Skin epidermis (tissue), 12 donors: Measurements from ENCODE around the gene ARID5A.
"Not testable (repeated sequence)": the region's sequence is repeated elsewhere in the genome, so short reads cannot be mapped to it uniquely, and the experiment has no call there.

ENCODE experiments used
- H3K27ac ChIP-seq, 21 experiments: fragments of 200-600 bp; sonication (generic) in 11 of 21; one replicate each; pipeline ENCODE4 v1.5.0; 2020; ENCODE audit warnings: mild to moderate bottlenecking in 3 of 21, inconsistent platforms in 2 of 21, moderate library complexity in 2 of 21
- H3K4me3 ChIP-seq, 7 experiments: fragments of 200-600 bp; sonication (generic) in 2 of 7; one replicate each; pipeline ENCODE4 v1.5.0; 2020; ENCODE audit warnings: inconsistent platforms in 2 of 7, mild to moderate bottlenecking in 2 of 7, moderate library complexity in 1 of 7

Gene ARID5A

GRCh38 chr2:96551605-96552314 lies 15.2 kb downstream of the ARID5A start:
- no peak overlapping the region for H3K27ac ChIP-seq
- no peak overlapping the region for H3K4me3 ChIP-seq

GRCh38 chr2:96552315-96553175 lies 16.0 kb downstream of the ARID5A start:
- H3K4me3 ChIP-seq, result no peak overlapping the region
- H3K27ac ChIP-seq, result no peak overlapping the region

- Histone ChIP-seq H3K27ac (no peak overlapping the region), H3K4me3 (no peak overlapping the region)
Measured at GRCh38 chr2:96553176-96553956, 16.8 kb downstream of the ARID5A start.

GRCh38 chr2:96553957-96554292 lies 17.4 kb downstream of the ARID5A start:
- peak overlapping the region in 1 of 7 experiments; percentile 11 for H3K4me3 ChIP-seq

DNA sequence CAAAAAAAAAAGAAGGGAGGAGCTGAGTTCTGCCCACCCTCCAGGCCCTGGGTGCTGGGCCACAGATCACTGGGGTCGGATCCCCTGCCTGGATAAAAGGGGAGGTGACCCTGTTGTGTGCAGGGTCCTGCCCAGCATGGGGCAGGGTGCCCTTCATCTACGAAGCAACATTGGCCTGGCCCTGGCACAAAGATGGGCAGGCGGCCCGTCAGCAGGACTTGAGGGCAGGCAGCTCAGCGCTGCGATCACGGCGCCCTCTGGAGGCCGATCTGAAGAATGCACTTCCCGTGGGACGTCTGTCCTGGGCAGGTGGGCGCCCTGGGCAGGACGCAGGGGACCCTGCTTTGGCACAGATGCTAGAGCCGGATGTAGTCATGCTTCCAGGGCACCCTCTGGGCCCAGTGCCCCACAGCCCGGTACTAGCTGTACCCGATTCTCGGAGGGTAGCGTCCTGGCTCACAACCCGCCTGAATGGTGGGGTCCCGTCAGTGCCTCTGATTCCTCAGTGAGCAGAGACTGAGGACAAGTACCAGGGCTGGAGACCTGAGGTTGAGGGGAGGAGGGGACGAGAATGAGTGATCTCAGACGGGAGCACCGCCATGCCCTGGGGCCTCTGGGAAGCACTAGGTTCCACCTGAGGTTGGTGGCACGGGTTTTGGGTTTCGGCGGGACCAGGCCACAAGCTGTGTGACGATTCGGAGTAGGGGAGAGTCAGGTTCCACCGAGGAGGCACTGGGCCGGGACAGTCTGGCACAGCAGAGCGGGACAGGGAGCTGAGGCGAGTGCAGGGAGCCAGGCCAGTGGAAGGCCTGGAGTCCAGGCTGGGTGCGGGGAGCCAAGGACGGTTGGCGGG lies 18.0 kb downstream of the ARID5A start:
- H3K4me3 ChIP-seq, result peak overlapping the region in 2 of 7 experiments; percentile 11 to 15
- peak overlapping the region in 1 of 21 experiments; percentile 30 for H3K27ac ChIP-seq

More at GRCh38 chr2:96553957-96554292, 17.4 kb downstream of the ARID5A start:
- not testable (repeated sequence) for H3K27ac ChIP-seq

- H3K4me3 ChIP-seq, result no peak overlapping the region
- no peak overlapping the region for H3K27ac ChIP-seq
Measured at GRCh38 chr2:96555146-96555610, 18.6 kb downstream of the ARID5A start.

GRCh38 chr2:96556441-96557330 lies 20.1 kb downstream of the ARID5A start:
- H3K27ac ChIP-seq, result no peak overlapping the region
- no peak overlapping the region for H3K4me3 ChIP-seq

DNA sequence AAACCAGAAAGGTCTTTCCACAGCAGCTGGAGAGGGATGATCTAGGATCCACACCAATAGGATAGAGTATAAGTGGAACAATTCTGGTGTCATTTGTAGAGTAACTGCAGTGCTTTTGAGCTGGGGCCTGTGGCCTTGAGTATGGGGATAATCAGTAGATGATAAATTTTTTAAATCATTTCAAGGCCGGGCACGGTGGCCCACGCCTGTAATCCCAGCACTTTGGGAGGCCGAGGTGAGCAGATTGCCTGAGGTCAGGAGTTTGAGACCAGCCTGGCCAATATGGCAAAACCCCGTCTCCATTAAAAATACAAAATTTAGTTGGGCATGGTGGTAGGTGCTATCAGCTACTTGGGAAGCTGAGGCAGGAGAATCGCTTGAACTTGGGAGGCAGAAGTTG lies 20.9 kb downstream of the ARID5A start:
- H3K4me3 ChIP-seq, H3K27ac ChIP-seq: not testable (repeated sequence)

GRCh38 chr2:96558061-96558460 lies 21.5 kb downstream of the ARID5A start:
- H3K27ac ChIP-seq, result no peak overlapping the region
- H3K4me3 ChIP-seq, result no peak overlapping the region

GRCh38 chr2:96558485-96558884 lies 21.9 kb downstream of the ARID5A start:
- H3K27ac ChIP-seq, result no peak overlapping the region
- no peak overlapping the region for H3K4me3 ChIP-seq

GRCh38 chr2:96564026-96564425 lies 27.5 kb downstream of the ARID5A start:
- H3K27ac ChIP-seq, result no peak overlapping the region
- H3K4me3 ChIP-seq, result no peak overlapping the region

DNA sequence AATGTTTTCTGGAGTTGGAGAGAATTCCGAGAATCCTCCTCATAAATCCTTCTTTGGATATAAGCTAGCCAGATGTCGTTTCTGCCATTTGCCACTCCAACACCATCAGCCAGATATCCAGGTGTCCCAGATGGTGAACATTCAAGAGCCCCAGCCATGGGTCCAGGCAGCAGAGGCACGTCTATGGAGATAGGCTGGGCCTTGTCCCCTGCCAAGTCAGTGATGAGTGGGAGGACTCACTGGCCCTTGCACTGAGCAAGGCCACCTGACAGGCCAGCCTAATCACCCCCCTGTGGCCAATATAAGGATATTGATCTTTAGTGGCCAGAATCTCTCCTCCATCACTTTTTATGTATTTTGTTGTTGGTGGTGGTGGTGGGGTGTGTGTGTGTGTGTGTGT lies 28.0 kb downstream of the ARID5A start:
- no peak overlapping the region for H3K4me3 ChIP-seq

GRCh38 chr2:96565111-96565510 lies 28.6 kb downstream of the ARID5A start:
- Histone ChIP-seq H3K4me3 (no peak overlapping the region), H3K27ac (no peak overlapping the region)

More for the DNA sequence above, 28.0 kb downstream of the ARID5A start:
- H3K27ac ChIP-seq, result no peak overlapping the region

- no peak overlapping the region for H3K27ac ChIP-seq
Measured at GRCh38 chr2:96568094-96568493, 31.5 kb downstream of the ARID5A start.

DNA sequence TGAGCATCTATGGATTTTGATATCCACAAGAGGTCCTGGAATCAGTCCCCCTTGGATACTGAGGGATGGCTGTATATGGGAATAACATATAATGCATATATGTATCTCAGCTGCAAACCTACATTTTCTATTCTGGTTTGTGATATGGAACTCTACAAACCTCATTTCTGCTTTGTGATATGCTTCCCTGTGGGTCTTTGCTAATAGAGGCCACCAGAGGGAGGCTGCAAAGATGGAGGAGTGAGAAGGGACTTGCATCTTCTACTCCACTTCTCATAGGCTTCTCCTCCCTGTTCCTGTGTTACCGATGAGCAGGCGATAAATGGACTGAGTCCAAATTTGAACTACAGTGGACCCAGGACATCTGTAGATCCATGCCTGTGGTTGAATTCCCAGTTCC lies 37.8 kb downstream of the ARID5A start:
- Histone ChIP-seq H3K4me3 (no peak overlapping the region), H3K27ac (no peak overlapping the region)

More at GRCh38 chr2:96568094-96568493, 31.5 kb downstream of the ARID5A start:
- no peak overlapping the region for H3K4me3 ChIP-seq

- H3K4me3 ChIP-seq, result no peak overlapping the region
- no peak overlapping the region for H3K27ac ChIP-seq
Measured at GRCh38 chr2:96575785-96576456, 39.4 kb downstream of the ARID5A start.

GRCh38 chr2:96577501-96577900 lies 40.9 kb downstream of the ARID5A start:
- no peak overlapping the region for H3K4me3 ChIP-seq
- H3K27ac ChIP-seq, result no peak overlapping the region

GRCh38 chr2:96578731-96579130 lies 42.2 kb downstream of the ARID5A start:
- H3K4me3 ChIP-seq, result no peak overlapping the region
- no peak overlapping the region for H3K27ac ChIP-seq
